ENCODE measurements around the gene IRF4. TPM values are rescaled to one million over a fixed set of nuclear protein-coding genes. Genes with fewer than 3 reads are reported as not detected.
A peak's percentile ranks its signal among the peaks of the same experiment; 100 is the strongest.

Gene IRF4
- total RNA-seq, 5 donors from 2014 or later (not counting 1 experiment from before 2014, with no cell fraction given) = 16.9 to 67.2 (median 28.4) TPM

- Mint-ChIP-seq H3K9me3 (no peaks in the 10 kb centered on the region), H3K4me1 (peaks cover 48 to 58% (median 53%) of the 10 kb centered on the region in 3 donors), H3K27ac (peak overlapping the region; percentile 82 to 87), H3K27me3 (no peaks in the 10 kb centered on the region), H3K4me3 (peak overlapping the region in 1 of 3 donors; percentile 80), H3K36me3 (no peaks in the 10 kb centered on the region)
- H3K9me3 ChIP-seq = no peaks in the 10 kb centered on the region
- DNase-seq = no peak
- WGBS (ENCODE audit: insufficient coverage) = 78% methylated on average over 11 of the region's 11 CpGs
- H3K27me3 ChIP-seq (replicated peaks in 1 of 2; ENCODE audit: control insufficient read depth in 2 of 2, extremely low read depth in 1 of 2, insufficient read depth in 2 of 2, low read length in 1 of 2) = peaks cover 0 to 7% of the 10 kb centered on the region in 2 experiments
- POLR2A ChIA-PET = no interaction called here
- H3K36me3 ChIP-seq (ENCODE audit: control insufficient read depth in 2 of 2, extremely low read depth in 1 of 2, insufficient read depth in 1 of 2, low read length in 1 of 2) = no peaks in the 10 kb centered on the region
- H3K27ac ChIP-seq (ENCODE audit: low read length) = peak overlapping the region; percentile 61
- CTCF ChIA-PET = no interaction called here
- no peak for ATAC-seq (replicated peaks in 1 of 4)
- H3K4me3 ChIP-seq (ENCODE audit: control insufficient read depth in 1 of 2, extremely low read depth in 1 of 2, low read length in 1 of 2) = no peak overlapping the region
- peaks cover 46 to 61% of the 10 kb centered on the region in 2 experiments for H3K4me1 ChIP-seq (ENCODE audit: control insufficient read depth in 1 of 2, extremely low read depth in 1 of 2, insufficient read depth in 2 of 2, low read length in 2 of 2)
Observed at GRCh38 chr6:445571-446417, 54.2 kb downstream of the IRF4 start.

- WGBS (ENCODE audit: insufficient coverage) = 30% methylated on average over 26 of the region's 28 CpGs
- DNase-seq (peak; percentile 44 to 84 (median 66)), ATAC-seq (replicated peaks in 1 of 4) (peak; percentile 76 to 79 (median 78))
- Mint-ChIP-seq H3K36me3 (no peaks in the 10 kb centered on the region), H3K27me3 (no peaks in the 10 kb centered on the region), H3K9me3 (no peaks in the 10 kb centered on the region), H3K4me1 (peaks cover 48 to 58% (median 53%) of the 10 kb centered on the region in 3 donors), H3K4me3 (peak overlapping the region; percentile 55 to 80 (median 69)), H3K27ac (peak overlapping the region; percentile 83 to 87)
- H3K9me3 ChIP-seq = no peaks in the 10 kb centered on the region
- no peaks in the 10 kb centered on the region for H3K36me3 ChIP-seq (ENCODE audit: control insufficient read depth in 2 of 2, extremely low read depth in 1 of 2, insufficient read depth in 1 of 2, low read length in 1 of 2)
- ChIA-PET CTCF (interaction anchor here in 1 of 2 donors (1.0 kb wide), 1 partner anchor 52 kb away, joined by 3 read pairs; no protein-coding TSS in a partner anchor), POLR2A (no interaction called here)
- peaks cover 0 to 7% of the 10 kb centered on the region in 2 experiments for H3K27me3 ChIP-seq (replicated peaks in 1 of 2; ENCODE audit: control insufficient read depth in 2 of 2, extremely low read depth in 1 of 2, insufficient read depth in 2 of 2, low read length in 1 of 2)
- peak overlapping the region; percentile 21 to 45 for H3K4me3 ChIP-seq (ENCODE audit: control insufficient read depth in 1 of 2, extremely low read depth in 1 of 2, low read length in 1 of 2)
- peak overlapping the region; percentile 61 for H3K27ac ChIP-seq (ENCODE audit: low read length)
- H3K4me1 ChIP-seq (ENCODE audit: control insufficient read depth in 1 of 2, extremely low read depth in 1 of 2, insufficient read depth in 2 of 2, low read length in 2 of 2) = peaks cover 46 to 61% of the 10 kb centered on the region in 2 experiments
Observed at GRCh38 chr6:446418-447366, 55.1 kb downstream of the IRF4 start.

GRCh38 chr6:447381-448165 is 56.0 kb downstream of the IRF4 start:
- Histone ChIP-seq H3K27ac (ENCODE audit: low read length) (peak overlapping the region; percentile 61), H3K4me1 (ENCODE audit: control insufficient read depth in 1 of 2, extremely low read depth in 1 of 2, insufficient read depth in 2 of 2, low read length in 2 of 2) (peaks cover 46 to 61% of the 10 kb centered on the region in 2 experiments), H3K9me3 (no peaks in the 10 kb centered on the region), H3K36me3 (ENCODE audit: control insufficient read depth in 2 of 2, extremely low read depth in 1 of 2, insufficient read depth in 1 of 2, low read length in 1 of 2) (no peaks in the 10 kb centered on the region), H3K27me3 (replicated peaks in 1 of 2; ENCODE audit: control insufficient read depth in 2 of 2, extremely low read depth in 1 of 2, insufficient read depth in 2 of 2, low read length in 1 of 2) (peaks cover 0 to 7% of the 10 kb centered on the region in 2 experiments), H3K4me3 (ENCODE audit: control insufficient read depth in 1 of 2, extremely low read depth in 1 of 2, low read length in 1 of 2) (peak overlapping the region in 1 of 2 donors; percentile 45)
- peaks cover 48 to 58% (median 53%) of the 10 kb centered on the region in 3 donors for H3K4me1 Mint-ChIP-seq
- peak in 4 of 35 experiments; percentile 5 to 31 (median 27) for DNase-seq
- CTCF ChIA-PET = interaction anchor here in 1 of 2 donors (1.0 kb wide), 1 partner anchor 51 kb away, joined by 3 read pairs; no protein-coding TSS in a partner anchor
- POLR2A ChIA-PET = no interaction called here
- no peaks in the 10 kb centered on the region for H3K27me3 Mint-ChIP-seq
- peak overlapping the region; percentile 61 to 83 for H3K27ac Mint-ChIP-seq
- WGBS (ENCODE audit: insufficient coverage) = 37% methylated on average over 23 of the region's 29 CpGs
- no peaks in the 10 kb centered on the region for H3K9me3 Mint-ChIP-seq
- no peaks in the 10 kb centered on the region for H3K36me3 Mint-ChIP-seq
- ATAC-seq (replicated peaks in 1 of 4) = peak in 1 of 4 experiments; percentile 8
- H3K4me3 Mint-ChIP-seq = peak overlapping the region; percentile 55 to 80 (median 69)

- CTCF ChIA-PET = no interaction called here
Observed at GRCh38 chr6:448296-449056, 56.9 kb downstream of the IRF4 start.

GRCh38 chr6:449057-449430 is 57.5 kb downstream of the IRF4 start:
- Mint-ChIP-seq H3K4me3 (no peak overlapping the region), H3K36me3 (no peaks in the 10 kb centered on the region), H3K9me3 (no peaks in the 10 kb centered on the region), H3K27me3 (no peaks in the 10 kb centered on the region), H3K4me1 (peaks cover 44 to 50% (median 44%) of the 10 kb centered on the region in 3 donors), H3K27ac (peak overlapping the region; percentile 6 to 36)
- ChIA-PET POLR2A (no interaction called here), CTCF (no interaction called here)
- DNase-seq (no peak), ATAC-seq (replicated peaks in 1 of 4) (no peak)
- H3K27me3 ChIP-seq (replicated peaks in 1 of 2; ENCODE audit: control insufficient read depth in 2 of 2, extremely low read depth in 1 of 2, insufficient read depth in 2 of 2, low read length in 1 of 2) = peaks cover 0 to 7% of the 10 kb centered on the region in 2 experiments
- no peak overlapping the region for H3K4me3 ChIP-seq (ENCODE audit: control insufficient read depth in 1 of 2, extremely low read depth in 1 of 2, low read length in 1 of 2)
- peaks cover 38 to 54% of the 10 kb centered on the region in 2 experiments for H3K4me1 ChIP-seq (ENCODE audit: control insufficient read depth in 1 of 2, extremely low read depth in 1 of 2, insufficient read depth in 2 of 2, low read length in 2 of 2)
- WGBS (ENCODE audit: insufficient coverage) = 85% methylated on average over 9 of the region's 12 CpGs
- no peaks in the 10 kb centered on the region for H3K9me3 ChIP-seq
- no peaks in the 10 kb centered on the region for H3K36me3 ChIP-seq (ENCODE audit: control insufficient read depth in 2 of 2, extremely low read depth in 1 of 2, insufficient read depth in 1 of 2, low read length in 1 of 2)
- no peak overlapping the region for H3K27ac ChIP-seq (ENCODE audit: low read length)

More at GRCh38 chr6:448296-449056, 56.9 kb downstream of the IRF4 start:
- Mint-ChIP-seq H3K4me1 (peaks cover 48 to 56% (median 50%) of the 10 kb centered on the region in 3 donors), H3K4me3 (peak overlapping the region; percentile 51 to 80 (median 55)), H3K36me3 (no peaks in the 10 kb centered on the region), H3K27me3 (no peaks in the 10 kb centered on the region), H3K9me3 (no peaks in the 10 kb centered on the region), H3K27ac (peak overlapping the region; percentile 61 to 83)
- WGBS (ENCODE audit: insufficient coverage) = 95% methylated on average over 10 of the region's 19 CpGs
- no peaks in the 10 kb centered on the region for H3K9me3 ChIP-seq
- H3K4me3 ChIP-seq (ENCODE audit: control insufficient read depth in 1 of 2, extremely low read depth in 1 of 2, low read length in 1 of 2) = no peak overlapping the region
- POLR2A ChIA-PET = no interaction called here
- H3K36me3 ChIP-seq (ENCODE audit: control insufficient read depth in 2 of 2, extremely low read depth in 1 of 2, insufficient read depth in 1 of 2, low read length in 1 of 2) = no peaks in the 10 kb centered on the region
- H3K4me1 ChIP-seq (ENCODE audit: control insufficient read depth in 1 of 2, extremely low read depth in 1 of 2, insufficient read depth in 2 of 2, low read length in 2 of 2) = peaks cover 44 to 60% of the 10 kb centered on the region in 2 experiments
- H3K27me3 ChIP-seq (replicated peaks in 1 of 2; ENCODE audit: control insufficient read depth in 2 of 2, extremely low read depth in 1 of 2, insufficient read depth in 2 of 2, low read length in 1 of 2) = peaks cover 0 to 7% of the 10 kb centered on the region in 2 experiments
- no peak overlapping the region for H3K27ac ChIP-seq (ENCODE audit: low read length)
- DNase-seq (no peak), ATAC-seq (replicated peaks in 1 of 4) (no peak)

Measured in T-cell (primary cell).